Neural cell (in vitro differentiated cells): ENCODE results near the gene GALNT12.

Source experiments
- CTCF ChIP-seq: fragments of 450-650 bp; IDR thresholded peaks from 2 replicates; pipeline ENCODE4 v1.5.1; 2014; ENCODE audit warnings: antibody characterized with exemption, mild to moderate bottlenecking, moderate library complexity; ENCODE audit not compliant: poor library complexity, severe bottlenecking
- EP300 ChIP-seq: fragments of 450-650 bp; conservative IDR thresholded peaks from 2 replicates; pipeline ENCODE4 v1.6.1; 2014; ENCODE audit warnings: antibody characterized with exemption, mild to moderate bottlenecking, moderate library complexity; ENCODE audit not compliant: poor library complexity, severe bottlenecking
- EZH2 ChIP-seq: fragments of 200-600, 300-800 bp; shearing (Covaris generic), sonication (generic); IDR thresholded peaks from 2 replicates; pipeline ENCODE4 v1.6.1; 2014; ENCODE audit warnings: antibody characterized with exemption, low read length, borderline replicate concordance, mild to moderate bottlenecking; ENCODE audit not compliant: insufficient read depth, poor library complexity, severe bottlenecking
- MXI1 ChIP-seq: fragments of 450-650 bp; conservative IDR thresholded peaks from 2 replicates; pipeline ENCODE4 v1.6.1; 2014; ENCODE audit warnings: antibody characterized with exemption, mild to moderate bottlenecking; ENCODE audit not compliant: poor library complexity, severe bottlenecking

GRCh38 chr9:98780059-98780749, 27.3 kb upstream of the GALNT12 start:
- no peak for TF ChIP-seq CTCF
- no peak for TF ChIP-seq EP300
- TF ChIP-seq MXI1, result no peak
- TF ChIP-seq EZH2, result no peak
